ENCODE data around the gene RHOD. TPM values are rescaled to one million over a fixed set of nuclear protein-coding genes. Genes with fewer than 3 reads are reported as not detected.

RHOD gene
- total RNA-seq, 4 donors from 2014 or later: 12.4 to 29.7 (median 23.6) TPM

GRCh38 chr11:67105964-67106363, 49.3 kb downstream of the RHOD start:
- Histone ChIP-seq H3K4me3 (no peak overlapping the region), H3K9me3 (no peaks in the 10 kb centered on the region), H3K27me3 (no peaks in the 10 kb centered on the region), H3K4me1 (peaks cover 0 to 6% (median 3%) of the 10 kb centered on the region in 3 donors), H3K27ac (no peak overlapping the region), H3K36me3 (no peaks in the 10 kb centered on the region)
- TF ChIP-seq POLR2AphosphoS5 (IDR thresholded peaks at IDR 0.05): no peak
- no peak for TF ChIP-seq POLR2A (IDR thresholded peaks at IDR 0.05)
- no peak for TF ChIP-seq CTCF (IDR thresholded peaks at IDR 0.05)
- TF ChIP-seq EP300 (IDR thresholded peaks at IDR 0.05): no peak
- no peak for ATAC-seq
- 71 to 86% methylated on average over 1 to 2 of the region's 2 CpGs for WGBS, 2 donors (ENCODE audit: low coverage in 1 of 2)

- Histone ChIP-seq H3K4me1 (peaks cover 0 to 15% (median 9%) of the 10 kb centered on the region in 3 donors), H3K27me3 (no peaks in the 10 kb centered on the region), H3K4me3 (no peak overlapping the region), H3K27ac (peak overlapping the region in 2 of 4 donors; percentile 3 to 13), H3K9me3 (no peaks in the 10 kb centered on the region), H3K36me3 (no peaks in the 10 kb centered on the region)
- 11 to 35% methylated on average over 1 of the region's 1 CpG for WGBS, 2 donors (ENCODE audit: low coverage in 1 of 2)
- TF ChIP-seq CTCF (IDR thresholded peaks at IDR 0.05): no peak
- TF ChIP-seq EP300 (IDR thresholded peaks at IDR 0.05): no peak
- TF ChIP-seq POLR2AphosphoS5 (IDR thresholded peaks at IDR 0.05): no peak
- no peak for TF ChIP-seq POLR2A (IDR thresholded peaks at IDR 0.05)
- ATAC-seq: no peak
These were observed 54.6 kb downstream of the RHOD start for GRCh38 chr11:67111261-67111660.

GRCh38 chr11:67113231-67113721, 56.6 kb downstream of the RHOD start:
- H3K36me3 ChIP-seq: no peaks in the 10 kb centered on the region
- TF ChIP-seq EP300 (IDR thresholded peaks at IDR 0.05): no peak
- H3K27me3 ChIP-seq: no peaks in the 10 kb centered on the region
- no peaks in the 10 kb centered on the region for H3K9me3 ChIP-seq
- 100% methylated on average over 1 of the region's 5 CpGs; no CpG with 5 or more reads in 1 of the 2 donors for WGBS, 2 donors (ENCODE audit: low coverage in 1 of 2)
- no peak overlapping the region for H3K4me3 ChIP-seq
- H3K27ac ChIP-seq: no peak overlapping the region
- peaks cover 0 to 23% (median 9%) of the 10 kb centered on the region in 3 donors for H3K4me1 ChIP-seq
- no peak for ATAC-seq

- H3K27me3 ChIP-seq: no peaks in the 10 kb centered on the region
- TF ChIP-seq POLR2A (IDR thresholded peaks at IDR 0.05) (no peak), CTCF (IDR thresholded peaks at IDR 0.05) (no peak), EP300 (IDR thresholded peaks at IDR 0.05) (no peak), POLR2AphosphoS5 (IDR thresholded peaks at IDR 0.05) (no peak)
- WGBS, 2 donors (ENCODE audit: low coverage in 1 of 2): 88 to 89% methylated on average over 8 to 9 of the region's 10 CpGs
These were observed 57.7 kb downstream of the RHOD start for GRCh38 chr11:67114275-67114896.

GRCh38 chr11:67116758-67117105, 60.1 kb downstream of the RHOD start:
- Histone ChIP-seq H3K4me3 (no peak overlapping the region), H3K27me3 (no peaks in the 10 kb centered on the region), H3K4me1 (peaks cover 0 to 24% (median 3%) of the 10 kb centered on the region in 3 donors), H3K36me3 (no peaks in the 10 kb centered on the region), H3K9me3 (no peaks in the 10 kb centered on the region), H3K27ac (no peak overlapping the region)
- 75 to 84% methylated on average over 3 of the region's 3 CpGs for WGBS, 2 donors (ENCODE audit: low coverage in 1 of 2)
- ATAC-seq: no peak
- TF ChIP-seq POLR2A (IDR thresholded peaks at IDR 0.05) (no peak), CTCF (IDR thresholded peaks at IDR 0.05) (no peak), EP300 (IDR thresholded peaks at IDR 0.05) (no peak), POLR2AphosphoS5 (IDR thresholded peaks at IDR 0.05) (no peak)

More at GRCh38 chr11:67114275-67114896, 57.7 kb downstream of the RHOD start:
- Histone ChIP-seq H3K4me3 (no peak overlapping the region), H3K9me3 (no peaks in the 10 kb centered on the region), H3K27ac (no peak overlapping the region), H3K4me1 (peaks cover 0 to 26% (median 9%) of the 10 kb centered on the region in 3 donors), H3K36me3 (no peaks in the 10 kb centered on the region)
- ATAC-seq: no peak
